Keratinocyte (primary cell): ENCODE data around the gene EDN2. TPM values are rescaled to one million over a fixed set of nuclear protein-coding genes. Genes with fewer than 3 reads are reported as not detected.

ENCODE experiments used
- DNase-seq: peaks from one replicate; pipeline ENCODE4 v3.0.0-alpha.2; 2011; ENCODE audit warnings: low read depth, missing footprints, low spot score
- FAIRE-seq: peaks from 2 replicates; lab custom pipeline; 2011; peaks lifted over from hg19 to GRCh38; lab: Jason Lieb, UNC
- H2AFZ ChIP-seq: 2 replicates; pipeline ENCODE4 v1.6.0; 2012; ENCODE audit warnings: low read length, control low read depth, inconsistent platforms; ENCODE audit not compliant: control insufficient read depth
- H3K27ac ChIP-seq: 2 replicates; pipeline ENCODE4 v1.5.1; 2011; ENCODE audit warnings: low read length; ENCODE audit not compliant: control insufficient read depth, insufficient read depth
- H3K27me3 ChIP-seq: 3 replicates; pipeline ENCODE4 v1.6.0; 2011; ENCODE audit warnings: low read length; ENCODE audit not compliant: control insufficient read depth, insufficient read depth; ENCODE audit errors: extremely low read depth
- H3K36me3 ChIP-seq, 2 experiments: 2 replicates in 1 of 2; 3 replicates in 1 of 2; pipeline ENCODE4 v1.5.1; 2011; ENCODE audit warnings: low read length in 2 of 2, mild to moderate bottlenecking in 1 of 2; ENCODE audit not compliant: control insufficient read depth in 2 of 2, insufficient read depth in 2 of 2; ENCODE audit errors: extremely low read depth in 1 of 2
- H3K4me1 ChIP-seq: 3 replicates; pipeline ENCODE4 v1.5.1; 2011; ENCODE audit warnings: low read length; ENCODE audit not compliant: control insufficient read depth, insufficient read depth; ENCODE audit errors: extremely low read depth
- H3K4me2 ChIP-seq: 3 replicates; pipeline ENCODE4 v1.6.0; 2011; ENCODE audit warnings: low read depth, low read length; ENCODE audit not compliant: control insufficient read depth, insufficient read depth; ENCODE audit errors: extremely low read depth
- H3K4me3 ChIP-seq, 3 experiments: fragments of 200-600 bp in 1 of 3; sonication (generic) in 1 of 3; 2 replicates in 2 of 3; 3 replicates in 1 of 3; pipeline ENCODE4 v1.5.1; 2011 to 2016; ENCODE audit warnings: low read length in 3 of 3, mild to moderate bottlenecking in 3 of 3, control low read depth in 2 of 3, inconsistent platforms in 1 of 3, low read depth in 1 of 3, mixed read lengths in 1 of 3, mixed run types in 1 of 3, moderate library complexity in 1 of 3; ENCODE audit not compliant: control insufficient read depth in 2 of 3, insufficient read depth in 2 of 3; ENCODE audit errors: extremely low read depth in 1 of 3
- H3K79me2 ChIP-seq: 2 replicates; pipeline ENCODE4 v1.6.0; 2012; ENCODE audit warnings: low read length; ENCODE audit not compliant: control insufficient read depth, insufficient read depth
- H3K9ac ChIP-seq: 3 replicates; pipeline ENCODE4 v1.6.0; 2011; ENCODE audit warnings: low read length; ENCODE audit not compliant: control insufficient read depth, insufficient read depth; ENCODE audit errors: extremely low read depth
- H3K9me1 ChIP-seq: 3 replicates; pipeline ENCODE4 v1.6.0; 2011; ENCODE audit warnings: low read length; ENCODE audit not compliant: control insufficient read depth, insufficient read depth; ENCODE audit errors: extremely low read depth
- H3K9me3 ChIP-seq: 2 replicates; pipeline ENCODE4 v1.5.1; 2012; ENCODE audit warnings: low read depth, low read length; ENCODE audit not compliant: control insufficient read depth
- H4K20me1 ChIP-seq: 3 replicates; pipeline ENCODE4 v1.6.0; 2011; ENCODE audit warnings: low read length; ENCODE audit not compliant: control insufficient read depth, insufficient read depth; ENCODE audit errors: extremely low read depth
- EZH2 ChIP-seq: IDR thresholded peaks from one replicate; pipeline ENCODE4 v1.6.1; 2012; ENCODE audit warnings: inconsistent platforms, mild to moderate bottlenecking, low read length, moderate library complexity
- dilution Hi-C: fragments of 300-500 bp; cut with MboI; formaldehyde crosslinking; loops from one replicate; pipeline ENCODE4 v1.7.0; 2020; ENCODE audit warnings: low sequenced_read_pairs; ENCODE audit not compliant: extremely low pct_ligation_motif_present
- polyA plus RNA-seq, 5 experiments: library from polyadenylated mRNA; depleted of rRNA in 3 of 5; stranded (reverse) in 3 of 5; stranded (forward) in 1 of 5; unstranded in 1 of 5; fragments of >200 nt; gene quantifications; 1 replicate in 1 of 5; 2 replicates in 3 of 5; 3 replicates in 1 of 5; pipeline versions ENCODE4 v1.2.1 to v1.2.3, GENCODE V29; 2011 to 2012; ENCODE audit warnings: missing spikeins in 2 of 5, low read depth in 1 of 5, low replicate concordance in 1 of 5
- TF ChIP-seq, protein P1 (sequence below), 3 experiments: IDR thresholded peaks in 1 of 3; conservative IDR thresholded peaks in 1 of 3; optimal IDR thresholded peaks in 1 of 3; 2 replicates in 2 of 3; 3 replicates in 1 of 3; pipeline versions ENCODE3 to v1.5.1; 2011; ENCODE audit warnings: low read length in 3 of 3, mild to moderate bottlenecking in 3 of 3, moderate library complexity in 2 of 3, control low read depth in 1 of 3, inconsistent platforms in 1 of 3; ENCODE audit not compliant: insufficient read depth in 2 of 3; ENCODE audit errors: extremely low read depth in 1 of 3

The EDN2 gene
- polyA plus RNA-seq, 1 donor (not counting 4 experiments of a cell fraction or from before 2014, with no cell fraction given), result 0.34 TPM

DNA sequence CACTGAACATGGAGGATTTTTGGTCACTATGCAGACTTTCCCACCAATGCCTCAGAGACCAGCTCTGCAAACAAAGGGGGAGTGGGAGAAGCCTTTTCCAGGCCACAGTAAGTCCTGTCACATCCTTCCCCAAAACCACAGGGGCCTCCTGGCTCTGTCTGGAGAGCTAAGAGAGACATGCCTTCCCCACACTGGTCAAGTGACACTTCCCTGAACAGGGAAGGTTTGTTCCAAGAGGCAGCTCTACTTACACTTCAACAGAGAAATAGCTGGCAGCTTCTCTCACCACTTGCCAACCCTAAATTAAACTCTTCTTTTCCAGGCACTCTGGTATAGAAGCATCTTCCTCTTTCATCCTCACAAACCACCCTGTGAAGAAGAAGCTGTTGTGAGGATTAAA is 39.7 kb downstream of the EDN2 start:
- Histone ChIP-seq H3K27ac (no peak overlapping the region), H3K9me3 (peaks cover 7% of the 10 kb centered on the region), H3K4me1 (peaks cover 8% of the 10 kb centered on the region), H3K9ac (no peak overlapping the region), H3K27me3 (no peaks in the 10 kb centered on the region), H3K9me1 (no peaks in the 10 kb centered on the region), H3K4me3 (no peak overlapping the region), H3K79me2 (no peaks in the 10 kb centered on the region), H3K4me2 (no peak overlapping the region), H3K36me3 (no peaks in the 10 kb centered on the region), H4K20me1 (no peaks in the 10 kb centered on the region), H2AFZ (no peak overlapping the region)
- FAIRE-seq, result no peak
- dilution Hi-C loops, result no loop called here
- TF ChIP-seq, protein P1, sequence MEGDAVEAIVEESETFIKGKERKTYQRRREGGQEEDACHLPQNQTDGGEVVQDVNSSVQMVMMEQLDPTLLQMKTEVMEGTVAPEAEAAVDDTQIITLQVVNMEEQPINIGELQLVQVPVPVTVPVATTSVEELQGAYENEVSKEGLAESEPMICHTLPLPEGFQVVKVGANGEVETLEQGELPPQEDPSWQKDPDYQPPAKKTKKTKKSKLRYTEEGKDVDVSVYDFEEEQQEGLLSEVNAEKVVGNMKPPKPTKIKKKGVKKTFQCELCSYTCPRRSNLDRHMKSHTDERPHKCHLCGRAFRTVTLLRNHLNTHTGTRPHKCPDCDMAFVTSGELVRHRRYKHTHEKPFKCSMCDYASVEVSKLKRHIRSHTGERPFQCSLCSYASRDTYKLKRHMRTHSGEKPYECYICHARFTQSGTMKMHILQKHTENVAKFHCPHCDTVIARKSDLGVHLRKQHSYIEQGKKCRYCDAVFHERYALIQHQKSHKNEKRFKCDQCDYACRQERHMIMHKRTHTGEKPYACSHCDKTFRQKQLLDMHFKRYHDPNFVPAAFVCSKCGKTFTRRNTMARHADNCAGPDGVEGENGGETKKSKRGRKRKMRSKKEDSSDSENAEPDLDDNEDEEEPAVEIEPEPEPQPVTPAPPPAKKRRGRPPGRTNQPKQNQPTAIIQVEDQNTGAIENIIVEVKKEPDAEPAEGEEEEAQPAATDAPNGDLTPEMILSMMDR (optimal IDR thresholded peaks at IDR 0.05 in 1 of 3, IDR thresholded peaks at IDR 0.05 in 1 of 3, conservative IDR thresholded peaks at IDR 0.05 in 1 of 3; ENCODE audit: extremely low read depth in 1 of 3, insufficient read depth in 2 of 3, low read length in 3 of 3), result no peak
- no peak for TF ChIP-seq EZH2
- no peak for DNase-seq

DNA sequence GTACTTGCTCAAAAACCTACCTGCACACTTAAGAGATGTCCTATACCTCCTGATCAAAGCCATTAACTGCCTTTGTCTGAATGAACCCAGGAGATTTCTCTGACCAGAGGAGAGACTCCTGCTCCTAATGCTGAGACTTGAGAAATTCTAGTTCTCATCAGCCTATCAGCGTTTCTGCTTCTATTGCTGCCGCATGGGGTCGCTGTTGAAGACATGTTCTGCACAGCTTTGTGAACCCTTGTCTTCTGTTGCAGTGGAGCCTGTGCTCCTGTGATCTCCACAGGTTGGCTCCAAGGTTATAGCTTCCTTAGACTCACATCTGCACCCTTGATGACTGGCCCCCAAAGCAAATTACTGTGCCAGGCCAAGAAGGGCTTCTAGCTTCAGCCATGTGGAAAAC is 40.2 kb downstream of the EDN2 start:
- H4K20me1 ChIP-seq, result no peaks in the 10 kb centered on the region
- H3K4me1 ChIP-seq, result peaks cover 8% of the 10 kb centered on the region
- no peak overlapping the region for H3K27ac ChIP-seq
- no peak overlapping the region for H2AFZ ChIP-seq
- no peaks in the 10 kb centered on the region for H3K9me1 ChIP-seq
- dilution Hi-C loops, result no loop called here
- no peaks in the 10 kb centered on the region for H3K27me3 ChIP-seq
- H3K79me2 ChIP-seq, result no peaks in the 10 kb centered on the region
- H3K9me3 ChIP-seq, result peaks cover 7% of the 10 kb centered on the region
- H3K36me3 ChIP-seq, result no peaks in the 10 kb centered on the region
- TF ChIP-seq EZH2, result no peak
- TF ChIP-seq, protein P1 (optimal IDR thresholded peaks at IDR 0.05 in 1 of 3, IDR thresholded peaks at IDR 0.05 in 1 of 3, conservative IDR thresholded peaks at IDR 0.05 in 1 of 3; ENCODE audit: extremely low read depth in 1 of 3, insufficient read depth in 2 of 3, low read length in 3 of 3), result peak in 2 of 3 experiments; percentile 27 to 38
- no peak overlapping the region for H3K9ac ChIP-seq
- FAIRE-seq (no peak), DNase-seq (no peak)
- H3K4me2 ChIP-seq, result no peak overlapping the region
- no peak overlapping the region for H3K4me3 ChIP-seq
